RCC 7860 (cell line): ENCODE results near the gene UBE2G2.
A peak's percentile ranks its signal among the peaks of the same experiment; 100 is the strongest.
"Not testable (repeated sequence)": the region's sequence is repeated elsewhere in the genome, so short reads cannot be mapped to it uniquely, and the experiment has no call there.

Experiments
- DNase-seq: peaks from one replicate; pipeline ENCODE4 v3.0.0-alpha.2; 2015; ENCODE audit warnings: low spot score
- FAIRE-seq: peaks from 2 replicates; lab custom pipeline; 2012; peaks lifted over from hg19 to GRCh38; lab: Jason Lieb, UNC

UBE2G2 gene

GRCh38 chr21:44836666-44837471 lies 35.2 kb upstream of the UBE2G2 start:
- no peak for FAIRE-seq
- peak; percentile 26 for DNase-seq

DNA sequence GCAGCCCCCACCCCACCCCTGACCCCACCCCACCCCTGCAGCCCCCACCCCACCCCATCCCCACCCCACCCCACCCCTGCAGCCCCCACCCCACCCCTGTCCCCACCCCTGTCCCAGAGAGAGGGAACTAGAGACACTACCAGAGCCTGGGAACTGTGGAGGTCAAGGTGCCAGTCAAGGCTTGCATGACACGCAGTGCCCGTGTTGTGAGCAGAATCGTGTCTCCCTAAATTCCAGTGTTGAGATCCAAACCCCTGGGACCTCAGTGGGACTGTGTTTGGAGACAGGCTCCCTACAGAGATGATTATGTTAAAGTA lies 34.7 kb upstream of the UBE2G2 start:
- DNase-seq: no peak
- no peak for FAIRE-seq

DNA sequence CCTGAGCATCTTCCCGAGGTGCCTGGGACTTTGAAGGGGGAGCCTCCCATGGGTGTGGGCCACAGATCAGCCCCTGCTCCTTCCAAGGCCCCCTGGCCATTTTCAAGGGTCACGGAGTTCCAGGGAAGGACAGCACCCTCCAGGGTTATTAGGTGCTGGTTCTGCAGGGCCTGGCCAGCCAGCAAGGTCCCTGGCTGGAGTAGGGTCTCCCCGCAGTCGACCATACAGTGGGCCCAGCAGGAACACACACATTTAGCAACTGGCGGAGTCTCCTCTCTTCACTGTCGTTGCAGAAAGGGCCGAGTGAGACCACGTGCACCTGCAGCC lies 34.0 kb upstream of the UBE2G2 start:
- FAIRE-seq (no peak), DNase-seq (no peak)

DNA sequence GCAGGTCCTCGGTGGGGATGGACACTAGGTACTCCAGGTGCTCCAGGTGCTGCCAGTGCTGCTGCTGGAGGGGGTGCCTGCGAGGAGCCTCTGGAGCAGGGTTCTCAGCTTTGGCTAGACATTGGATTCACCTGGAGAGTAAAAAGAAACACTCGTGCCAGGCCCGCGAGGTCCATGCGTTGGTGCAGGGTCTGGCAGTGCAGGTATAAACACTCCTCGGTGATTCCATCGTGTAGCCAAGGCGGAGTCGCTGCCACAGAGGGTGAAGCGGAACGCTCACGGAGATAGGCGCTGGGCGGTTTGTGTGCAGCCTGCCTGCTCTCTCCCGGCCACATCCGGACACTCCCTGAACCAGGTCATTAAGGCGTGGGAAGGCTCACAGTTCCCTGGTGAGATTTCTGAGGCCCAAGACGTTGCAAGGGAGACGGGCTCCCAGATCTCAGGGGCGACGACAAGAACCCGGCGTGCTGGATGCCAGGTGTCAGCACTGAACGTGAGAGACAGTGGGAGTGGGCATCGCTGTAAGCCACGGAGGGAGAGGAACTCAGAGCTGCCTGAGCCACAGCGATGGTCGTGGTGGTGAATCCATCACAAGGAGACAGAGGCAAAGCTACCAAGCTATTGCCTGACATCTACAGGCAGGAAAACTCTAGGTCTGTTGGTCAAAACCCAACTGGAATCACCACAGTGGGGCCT lies 33.5 kb upstream of the UBE2G2 start:
- FAIRE-seq (no peak), DNase-seq (peak; percentile 51)

- FAIRE-seq: no peak
- DNase-seq: no peak
Measured at GRCh38 chr21:44834231-44834950, 32.8 kb upstream of the UBE2G2 start.

- DNase-seq: no peak
- no peak for FAIRE-seq
Measured at GRCh38 chr21:44833663-44834062, 32.0 kb upstream of the UBE2G2 start.

DNA sequence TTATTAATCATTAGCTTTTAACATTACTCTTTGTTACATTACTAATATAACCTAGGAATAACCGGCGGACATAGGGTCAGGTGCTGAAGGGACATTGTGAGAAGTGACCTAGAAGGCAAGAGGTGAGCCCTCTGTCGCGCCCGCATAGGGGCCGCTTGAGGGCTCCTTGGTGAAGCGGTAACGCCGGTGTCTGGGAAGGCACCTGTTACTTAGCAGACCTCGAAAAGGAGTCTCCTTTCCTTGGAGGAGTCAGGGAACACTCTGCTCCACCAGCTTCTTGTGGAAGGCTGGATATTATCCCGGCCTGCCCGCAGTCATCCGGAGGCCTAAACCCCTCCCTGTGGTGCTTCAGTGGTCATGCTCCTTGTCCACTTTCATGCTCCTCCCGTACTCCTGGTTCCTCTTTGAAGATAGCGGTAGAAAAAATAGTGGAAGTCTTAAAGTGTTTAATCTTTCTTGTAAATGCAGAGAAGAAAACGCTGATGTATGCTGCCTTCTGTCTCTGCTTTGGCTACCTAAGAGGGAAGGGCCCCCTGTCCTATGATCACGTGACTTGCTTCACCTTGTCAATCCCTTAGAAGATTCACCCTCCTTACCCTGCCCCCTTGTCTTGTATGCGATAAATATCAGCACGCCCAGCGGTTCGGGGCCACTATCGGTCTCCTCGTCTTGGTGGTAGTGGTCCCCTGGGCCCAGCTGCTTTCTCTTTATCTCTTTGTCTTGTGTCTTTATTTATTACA lies 31.1 kb upstream of the UBE2G2 start:
- FAIRE-seq, DNase-seq: not testable (repeated sequence)

DNA sequence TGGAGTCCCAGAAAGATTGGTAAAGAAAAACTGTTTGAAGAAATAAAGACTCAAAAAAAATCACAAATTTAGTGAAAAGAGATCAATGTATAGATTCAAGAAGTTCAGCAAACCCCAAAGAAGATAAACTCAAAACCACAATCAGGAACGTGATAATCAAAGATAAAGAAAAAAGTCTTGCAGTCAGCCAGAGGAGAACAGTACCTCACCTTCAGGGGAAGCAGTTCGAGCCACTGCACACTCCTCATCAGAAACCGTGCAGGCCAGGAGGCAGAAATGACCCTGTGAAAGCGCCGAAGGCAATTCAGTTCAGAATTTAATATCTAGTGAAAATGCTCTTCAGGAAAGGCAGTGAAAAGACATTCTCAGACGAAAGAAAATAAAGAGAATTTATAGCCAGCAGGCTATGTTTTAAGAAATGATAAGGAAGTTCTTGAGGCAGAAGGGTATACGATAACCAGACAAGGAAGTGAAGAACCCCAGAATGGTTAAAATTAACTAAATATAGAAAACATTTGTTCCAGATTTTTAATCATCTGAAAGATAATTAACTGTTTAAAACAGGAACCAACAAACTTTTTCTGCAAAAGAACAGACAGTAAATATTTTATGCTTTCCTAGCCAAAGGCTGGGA lies 29.7 kb upstream of the UBE2G2 start:
- no peak for FAIRE-seq
- no peak for DNase-seq

DNA sequence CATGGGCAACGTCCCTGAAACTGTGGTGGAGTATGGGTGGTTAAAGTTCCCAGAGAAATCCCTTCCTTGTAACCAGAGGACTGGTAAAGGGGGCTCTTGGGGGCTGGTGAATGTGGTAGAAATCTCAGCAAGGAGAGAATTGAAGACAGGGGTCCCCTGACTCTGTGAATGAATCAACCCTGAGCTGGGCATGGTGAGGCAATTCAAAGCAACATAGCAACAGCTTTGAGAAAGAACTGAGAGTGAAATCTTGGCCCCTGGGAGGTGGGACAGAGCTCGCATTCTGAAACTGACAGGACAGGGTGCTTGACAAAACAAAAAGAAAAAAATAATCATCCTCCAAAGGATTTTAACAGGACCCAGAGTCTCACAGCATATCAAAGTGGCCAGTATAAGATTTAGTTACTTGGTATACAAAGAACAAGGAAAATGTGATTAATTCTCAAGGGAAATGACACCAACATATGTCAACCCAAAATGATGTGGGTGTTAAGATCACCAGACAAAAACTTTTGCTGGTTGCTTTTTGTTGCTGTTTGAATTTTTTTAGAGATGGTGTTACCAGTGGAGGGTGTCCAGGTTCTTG lies 28.0 kb upstream of the UBE2G2 start:
- FAIRE-seq (no peak), DNase-seq (no peak)

- DNase-seq (no peak), FAIRE-seq (no peak)
Measured at GRCh38 chr21:44828362-44829056, 26.9 kb upstream of the UBE2G2 start.

- DNase-seq: no peak
Measured at GRCh38 chr21:44823179-44823660, 21.6 kb upstream of the UBE2G2 start.

GRCh38 chr21:44822484-44823178 lies 21.0 kb upstream of the UBE2G2 start:
- DNase-seq (no peak), FAIRE-seq (no peak)

More at GRCh38 chr21:44823179-44823660, 21.6 kb upstream of the UBE2G2 start:
- FAIRE-seq: no peak

DNA sequence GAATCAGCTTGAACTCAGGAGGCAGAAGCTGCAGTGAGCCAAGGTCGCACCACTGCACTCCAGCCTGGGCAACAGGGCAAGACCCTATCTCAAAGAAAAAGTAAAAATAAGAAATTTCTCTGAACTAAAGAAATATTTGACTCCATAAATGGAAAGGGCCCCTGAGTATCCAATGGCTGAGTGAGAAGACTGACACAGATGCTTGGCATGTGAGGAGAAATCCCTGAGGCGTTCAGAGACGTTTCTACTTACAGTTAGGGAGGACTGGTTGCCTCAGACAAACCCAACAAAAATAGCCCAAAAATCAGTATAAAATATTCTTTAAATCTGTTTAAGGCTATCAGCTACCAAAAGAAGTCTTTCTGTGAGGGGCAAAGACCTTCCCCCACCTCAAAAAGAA lies 19.2 kb upstream of the UBE2G2 start:
- FAIRE-seq (no peak), DNase-seq (no peak)

- FAIRE-seq (no peak), DNase-seq (no peak)
Measured at GRCh38 chr21:44819283-44820243, 17.9 kb upstream of the UBE2G2 start.

GRCh38 chr21:44818640-44819011 lies 17.0 kb upstream of the UBE2G2 start:
- DNase-seq (no peak), FAIRE-seq (no peak)

- DNase-seq: peak; percentile 46
- no peak for FAIRE-seq
Measured at GRCh38 chr21:44817914-44818639, 16.5 kb upstream of the UBE2G2 start, which contains the start of gene SUMO3. TSS of gene SUMO3 (minus strand) at chr21:44818062. CDS start at chr21:44817968, 94 bp downstream.

- FAIRE-seq (no peak), DNase-seq (peak; percentile 69)
Measured at GRCh38 chr21:44817506-44817880, 15.9 kb upstream of the UBE2G2 start.
